GM18499 (cell line): ENCODE results near the gene HMGN4.
A peak's percentile ranks its signal among the peaks of the same experiment; 100 is the strongest.
"Not testable (repeated sequence)": the region's sequence is repeated elsewhere in the genome, so short reads cannot be mapped to it uniquely, and the experiment has no call there.

ENCODE experiments used
- ATAC-seq: cut with Tn5 transposase; IDR thresholded peaks from one replicate; pipeline ENCODE4 v1.9.1; 2021; ENCODE audit warnings: moderate number of reproducible peaks; ENCODE audit not compliant: insufficient read depth, unreplicated experiment

HMGN4 gene

DNA sequence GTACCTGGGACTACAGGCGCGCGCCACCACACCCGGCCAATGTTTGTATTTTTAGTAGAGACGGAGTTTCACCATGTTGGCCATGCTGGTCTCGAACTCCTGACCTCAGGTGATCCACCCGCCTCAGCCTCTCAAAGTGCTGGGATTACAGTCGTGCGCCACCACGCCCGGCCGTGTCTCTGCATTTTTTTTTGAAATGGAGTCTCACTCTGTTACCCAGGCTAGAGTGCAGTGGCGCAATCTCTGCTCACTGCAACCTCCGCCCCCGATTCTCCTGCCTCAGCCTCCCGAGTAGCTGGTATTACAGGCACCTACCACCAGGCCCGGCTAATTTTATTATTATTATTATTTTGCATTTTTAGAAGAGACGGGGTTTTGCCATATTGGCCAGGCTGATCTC lies 9.2 kb downstream of the HMGN4 start:
- ATAC-seq, result not testable (repeated sequence)

DNA sequence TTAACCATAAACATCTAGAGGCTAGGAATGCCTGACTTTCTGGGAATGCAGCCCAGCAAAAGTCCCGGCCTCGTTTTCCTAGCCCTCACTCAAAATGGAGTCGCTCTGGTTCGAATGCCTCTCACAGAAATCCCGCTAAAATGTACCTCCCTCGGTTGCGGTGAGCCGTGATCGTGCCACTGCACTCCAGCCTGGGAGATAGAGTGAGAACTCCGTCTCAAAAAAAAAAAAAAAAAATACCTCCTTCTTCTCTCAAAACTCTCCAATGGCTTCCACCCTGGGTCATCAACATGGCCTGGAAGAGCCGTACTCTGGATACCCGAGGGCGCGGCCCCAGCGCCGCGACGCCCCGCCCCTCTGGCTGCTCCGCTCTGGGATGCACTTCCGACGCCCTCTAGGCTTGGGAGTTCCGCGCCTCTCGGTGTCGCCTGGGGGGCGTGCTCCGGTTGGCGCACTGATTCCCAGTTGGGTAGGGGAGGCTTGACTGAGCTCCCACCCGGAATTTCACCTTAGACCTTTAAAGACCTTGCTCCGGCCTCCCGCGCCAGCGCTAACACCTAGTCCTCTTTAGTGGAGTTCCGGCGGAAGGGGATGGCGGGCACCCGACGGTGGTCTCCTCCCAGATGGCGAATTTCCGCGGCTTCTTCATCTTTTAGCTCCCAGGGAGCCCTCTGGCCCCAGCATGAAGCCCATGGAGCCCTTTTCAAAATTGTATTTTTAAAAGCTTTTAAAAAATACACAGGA lies 12.3 kb downstream of the HMGN4 start:
- ATAC-seq, result no peak

DNA sequence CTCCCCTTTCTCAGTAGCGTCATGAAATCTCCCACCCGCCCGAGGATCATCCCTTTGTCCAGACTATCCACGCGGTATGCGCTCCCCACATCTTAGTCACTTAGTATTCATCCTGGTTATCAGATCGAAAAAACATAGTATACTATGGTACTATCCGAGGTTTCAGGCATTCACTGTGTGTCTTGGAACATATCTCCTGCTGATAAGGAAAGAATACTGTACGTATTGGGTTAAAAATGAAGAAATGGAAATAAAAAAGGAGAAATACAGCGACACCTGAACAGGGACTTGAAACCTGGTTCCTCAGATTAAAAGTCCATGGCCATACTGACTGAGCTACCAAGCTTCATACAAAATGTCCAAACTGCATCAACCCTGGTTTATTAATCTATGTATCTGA lies 14.0 kb downstream of the HMGN4 start:
- no peak for ATAC-seq

- ATAC-seq, result no peak
Measured at GRCh38 chr6:26552640-26553188, 14.5 kb downstream of the HMGN4 start.

DNA sequence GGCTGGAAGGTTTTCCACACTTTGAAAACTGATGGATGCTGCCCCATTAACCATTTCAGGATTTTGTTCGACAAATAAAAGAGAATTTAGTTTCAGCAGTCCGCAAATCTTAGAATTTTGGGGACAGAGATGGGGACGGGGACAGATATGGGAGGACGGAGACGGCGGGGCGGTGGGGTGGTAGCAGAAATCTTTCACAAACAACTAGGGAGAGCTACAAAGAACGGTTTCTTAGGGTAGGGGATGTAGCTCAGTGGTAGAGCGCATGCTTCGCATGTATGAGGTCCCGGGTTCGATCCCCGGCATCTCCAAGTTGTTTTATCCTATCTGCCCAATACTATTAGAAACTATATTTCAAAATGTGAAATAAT lies 15.1 kb downstream of the HMGN4 start:
- ATAC-seq, result no peak

GRCh38 chr6:26553635-26554446 lies 15.7 kb downstream of the HMGN4 start:
- ATAC-seq, result no peak

- no peak for ATAC-seq
Measured at GRCh38 chr6:26554447-26554696, 16.2 kb downstream of the HMGN4 start.

- ATAC-seq, result no peak
Measured at GRCh38 chr6:26554697-26555504, 16.7 kb downstream of the HMGN4 start.

GRCh38 chr6:26555505-26556262 lies 17.5 kb downstream of the HMGN4 start:
- ATAC-seq, result no peak

DNA sequence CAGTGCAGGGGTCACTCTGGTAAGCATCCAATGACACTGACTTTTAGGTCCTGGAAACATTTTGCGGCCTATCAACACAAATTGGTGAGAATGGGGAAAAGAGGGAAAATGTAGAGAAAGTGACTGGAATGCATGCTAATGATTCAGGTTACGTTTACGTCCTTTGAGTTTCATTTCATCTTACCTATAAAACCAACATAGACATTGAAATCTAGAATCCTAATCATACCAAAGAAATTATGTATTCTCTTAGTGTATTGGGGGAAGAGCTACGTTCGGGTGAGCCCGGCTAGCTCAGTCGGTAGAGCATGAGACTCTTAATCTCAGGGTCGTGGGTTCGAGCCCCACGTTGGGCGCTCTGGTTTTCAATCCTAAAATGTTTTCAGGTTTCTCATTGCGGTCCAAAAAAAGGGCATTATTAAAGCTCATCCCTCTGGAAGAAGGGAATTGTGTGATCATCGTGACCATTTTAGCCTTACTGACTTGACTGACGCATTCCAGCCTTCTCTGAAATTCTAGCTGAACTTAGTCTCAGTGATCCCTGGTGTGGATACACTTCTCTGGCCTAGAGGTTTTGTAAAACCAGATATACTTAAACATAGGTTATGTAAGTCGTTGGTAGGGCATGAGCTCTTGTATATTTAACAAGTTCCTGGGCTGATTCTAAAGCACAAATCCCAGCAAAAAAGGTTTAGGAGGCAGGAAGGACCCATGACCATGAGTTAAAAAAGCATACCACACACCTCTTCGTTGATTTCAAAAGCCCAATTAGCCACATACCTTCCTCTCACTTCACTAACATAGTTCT lies 18.3 kb downstream of the HMGN4 start:
- no peak for ATAC-seq

DNA sequence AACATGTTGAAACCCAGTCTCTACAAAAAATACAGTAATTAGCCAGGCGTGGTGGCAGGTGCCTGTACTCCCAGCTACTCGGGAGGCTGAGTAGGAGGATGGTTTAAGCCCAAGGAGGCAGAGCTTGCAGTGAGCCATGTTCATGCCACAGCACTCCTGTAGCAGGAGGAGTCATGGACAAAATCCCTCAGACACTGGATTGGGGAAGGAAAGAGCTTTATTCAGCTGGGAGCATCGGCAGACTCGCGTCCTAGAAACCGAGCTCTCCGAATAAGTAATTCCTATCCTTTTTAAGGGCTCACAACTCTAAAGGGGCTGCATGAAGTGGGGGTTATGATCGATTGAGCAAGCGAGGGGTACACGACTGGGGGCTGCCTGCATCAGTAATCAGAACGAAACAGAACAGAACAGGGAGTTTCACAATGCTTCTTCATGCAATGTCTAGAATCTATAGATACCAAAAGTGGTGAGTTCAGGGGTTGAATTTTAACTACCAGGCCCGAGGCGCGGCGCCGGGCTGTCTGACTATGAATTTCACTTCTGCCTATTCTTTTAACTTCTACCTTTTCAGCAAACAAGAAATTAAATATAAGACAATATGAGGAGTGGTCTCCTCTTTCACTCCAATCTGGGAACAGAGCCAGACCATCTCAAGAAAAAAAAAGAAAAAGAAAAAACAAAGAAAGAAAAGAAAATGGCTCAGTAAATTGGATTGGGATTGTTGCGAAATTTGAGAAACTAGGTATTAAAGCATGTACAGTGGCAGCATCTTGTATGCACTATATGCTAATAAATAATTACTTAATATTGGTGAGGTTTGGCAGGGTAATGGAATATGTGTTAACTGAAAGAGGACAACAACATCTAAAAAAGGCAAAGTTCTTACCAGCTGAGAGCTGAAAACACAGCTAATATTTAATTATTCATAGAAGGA lies 23.6 kb downstream of the HMGN4 start:
- no peak for ATAC-seq

DNA sequence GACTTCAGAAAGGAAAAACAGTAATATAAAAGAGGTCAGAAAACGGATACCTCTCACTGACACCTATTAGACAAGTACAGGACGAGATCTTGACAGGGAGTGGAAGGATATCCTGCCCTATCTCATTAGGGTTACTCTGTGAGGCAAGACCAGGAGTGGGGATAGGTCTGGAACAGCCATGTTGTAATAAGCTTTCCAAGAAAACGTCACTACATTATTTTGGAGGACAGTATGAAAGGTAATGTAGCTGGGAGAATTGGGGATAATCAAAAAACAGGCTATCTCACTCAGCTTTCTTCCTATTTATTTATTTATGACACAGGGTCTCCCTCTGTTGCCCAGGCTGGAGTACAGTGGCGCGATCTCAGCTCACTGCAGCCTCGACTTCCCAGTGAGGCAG lies 25.3 kb downstream of the HMGN4 start:
- ATAC-seq, result no peak

- peak; percentile 37 for ATAC-seq
Measured at GRCh38 chr6:26568601-26569432, 30.7 kb downstream of the HMGN4 start.

DNA sequence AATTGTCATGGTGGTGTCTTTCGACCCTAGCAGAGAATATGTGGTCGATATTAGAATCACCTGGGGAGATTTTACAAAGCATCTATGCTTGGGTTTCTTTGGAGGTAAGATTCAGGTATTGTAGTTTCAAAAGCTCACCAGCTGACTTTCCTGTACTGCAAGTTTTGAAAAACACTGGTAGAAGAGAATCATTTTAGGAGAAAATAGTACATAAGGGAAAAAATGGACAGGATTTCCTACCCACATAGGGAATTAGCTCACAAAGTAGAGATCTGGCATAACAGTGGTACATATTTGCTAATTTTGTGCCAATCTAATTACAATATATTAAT lies 31.2 kb downstream of the HMGN4 start:
- ATAC-seq, result no peak

- ATAC-seq, result no peak
Measured at GRCh38 chr6:26570027-26570809, 32.1 kb downstream of the HMGN4 start.

GRCh38 chr6:26571592-26572296 lies 33.6 kb downstream of the HMGN4 start:
- ATAC-seq, result no peak
